GM21576 (cell line): ENCODE results near the gene SRSF10.

Source experiments
- ATAC-seq: cut with Tn5 transposase; IDR thresholded peaks from one replicate; pipeline ENCODE4 v1.9.1; 2021; ENCODE audit warnings: mild to moderate bottlenecking, moderate library complexity; ENCODE audit not compliant: unreplicated experiment

The SRSF10 gene

DNA sequence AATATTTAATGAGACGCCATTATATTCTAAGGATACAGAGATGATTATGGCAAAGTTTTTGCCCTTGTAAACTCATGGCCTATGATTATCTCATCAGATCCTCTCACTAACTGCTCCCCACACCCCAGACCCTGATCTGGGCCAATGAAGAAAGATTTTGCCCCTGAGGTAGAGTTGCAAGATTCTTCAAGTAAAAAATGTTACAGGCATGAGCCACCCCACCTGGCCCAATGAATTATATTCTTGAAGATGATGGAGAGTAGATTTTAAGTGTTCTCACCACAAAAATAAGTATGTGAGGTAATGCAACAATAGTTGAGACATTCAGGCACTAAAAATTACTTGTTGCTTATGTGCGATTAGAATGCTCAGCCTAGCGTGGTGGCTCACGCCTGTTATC, 65.2 kb downstream of the SRSF10 start:
- ATAC-seq, result no peak
